NT2/D1 (cell line): ENCODE measurements around the gene DDX25.

Experiments used
- SUZ12 ChIP-seq: IDR thresholded peaks from 2 replicates; pipeline ENCODE4 v1.6.1; 2011; ENCODE audit not compliant: insufficient read length, insufficient read depth; ENCODE audit errors: extremely low read depth
- YY1 ChIP-seq: IDR thresholded peaks from 2 replicates; pipeline ENCODE4 v1.6.1; 2011; ENCODE audit not compliant: insufficient read length, insufficient read depth
- ZNF274 ChIP-seq: IDR thresholded peaks from 2 replicates; pipeline ENCODE4 v1.6.1; 2011; ENCODE audit warnings: mild to moderate bottlenecking, low read depth, low read length

GRCh38 chr11:125929445-125930075 is 25.3 kb downstream of the DDX25 start:
- TF ChIP-seq SUZ12 (no peak), YY1 (no peak), ZNF274 (no peak)
